AG10803 (cell line): ENCODE data around the gene SCAMP1.

Experiments
- DNase-seq: peaks from one replicate; pipeline ENCODE4 v3.0.0; 2010; ENCODE audit warnings: low read depth
- H3K4me3 ChIP-seq: 2 replicates; pipeline ENCODE4 v1.5.1; 2011; ENCODE audit warnings: mild to moderate bottlenecking, low read length, control low read depth
- TF ChIP-seq, protein P1 (sequence below): conservative IDR thresholded peaks from 2 replicates; pipeline ENCODE4 v1.5.1; 2011; ENCODE audit warnings: mild to moderate bottlenecking, low read length, control low read depth, inconsistent platforms

The SCAMP1 gene

DNA sequence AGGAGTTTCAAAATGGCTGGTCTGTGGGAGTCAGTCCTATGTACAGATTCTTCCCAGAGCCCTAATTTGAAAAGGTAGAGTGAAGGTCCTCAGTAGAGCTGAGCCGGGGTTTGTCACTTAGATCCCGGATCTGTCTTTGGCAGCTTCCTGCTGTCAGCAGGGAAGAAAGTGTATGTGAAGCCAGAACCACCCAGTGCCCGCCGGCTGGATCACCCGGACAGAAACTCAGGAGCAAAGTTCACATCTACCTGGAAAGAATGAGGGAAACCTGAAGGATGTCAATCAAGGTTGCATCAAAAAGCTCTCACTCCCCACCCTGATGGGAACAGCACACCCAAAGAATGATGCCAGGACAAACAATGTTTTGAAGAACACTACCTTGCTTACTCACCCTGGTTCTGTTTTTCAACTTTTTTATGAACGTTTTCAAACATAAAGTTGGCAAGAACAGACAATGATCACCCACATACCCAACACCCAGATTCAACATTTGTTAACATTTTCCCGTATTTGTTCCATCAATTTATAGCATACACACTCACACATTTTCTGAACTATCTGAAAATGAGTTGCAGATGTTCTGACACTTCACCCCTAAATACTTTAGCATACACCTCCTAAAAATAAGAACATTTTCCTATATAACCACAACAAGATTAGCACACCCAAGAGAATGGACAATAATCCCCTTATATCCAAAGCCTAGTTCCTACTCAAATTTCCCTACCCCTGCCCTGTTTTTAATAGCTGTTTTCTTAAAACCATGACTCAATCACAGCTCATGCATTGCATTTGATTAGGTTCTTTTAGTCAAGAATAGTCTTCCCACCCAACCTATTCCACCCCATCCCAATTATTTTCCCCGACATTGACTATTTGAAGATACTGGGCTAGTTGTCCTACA is 154.3 kb downstream of the SCAMP1 start:
- no peak overlapping the region for H3K4me3 ChIP-seq
- TF ChIP-seq, protein P1, sequence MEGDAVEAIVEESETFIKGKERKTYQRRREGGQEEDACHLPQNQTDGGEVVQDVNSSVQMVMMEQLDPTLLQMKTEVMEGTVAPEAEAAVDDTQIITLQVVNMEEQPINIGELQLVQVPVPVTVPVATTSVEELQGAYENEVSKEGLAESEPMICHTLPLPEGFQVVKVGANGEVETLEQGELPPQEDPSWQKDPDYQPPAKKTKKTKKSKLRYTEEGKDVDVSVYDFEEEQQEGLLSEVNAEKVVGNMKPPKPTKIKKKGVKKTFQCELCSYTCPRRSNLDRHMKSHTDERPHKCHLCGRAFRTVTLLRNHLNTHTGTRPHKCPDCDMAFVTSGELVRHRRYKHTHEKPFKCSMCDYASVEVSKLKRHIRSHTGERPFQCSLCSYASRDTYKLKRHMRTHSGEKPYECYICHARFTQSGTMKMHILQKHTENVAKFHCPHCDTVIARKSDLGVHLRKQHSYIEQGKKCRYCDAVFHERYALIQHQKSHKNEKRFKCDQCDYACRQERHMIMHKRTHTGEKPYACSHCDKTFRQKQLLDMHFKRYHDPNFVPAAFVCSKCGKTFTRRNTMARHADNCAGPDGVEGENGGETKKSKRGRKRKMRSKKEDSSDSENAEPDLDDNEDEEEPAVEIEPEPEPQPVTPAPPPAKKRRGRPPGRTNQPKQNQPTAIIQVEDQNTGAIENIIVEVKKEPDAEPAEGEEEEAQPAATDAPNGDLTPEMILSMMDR: no peak
- no peak for DNase-seq

- no peak overlapping the region for H3K4me3 ChIP-seq
- no peak for DNase-seq
- TF ChIP-seq, protein P1: no peak
Observed at GRCh38 chr5:78515670-78516069, 155.3 kb downstream of the SCAMP1 start.

DNA sequence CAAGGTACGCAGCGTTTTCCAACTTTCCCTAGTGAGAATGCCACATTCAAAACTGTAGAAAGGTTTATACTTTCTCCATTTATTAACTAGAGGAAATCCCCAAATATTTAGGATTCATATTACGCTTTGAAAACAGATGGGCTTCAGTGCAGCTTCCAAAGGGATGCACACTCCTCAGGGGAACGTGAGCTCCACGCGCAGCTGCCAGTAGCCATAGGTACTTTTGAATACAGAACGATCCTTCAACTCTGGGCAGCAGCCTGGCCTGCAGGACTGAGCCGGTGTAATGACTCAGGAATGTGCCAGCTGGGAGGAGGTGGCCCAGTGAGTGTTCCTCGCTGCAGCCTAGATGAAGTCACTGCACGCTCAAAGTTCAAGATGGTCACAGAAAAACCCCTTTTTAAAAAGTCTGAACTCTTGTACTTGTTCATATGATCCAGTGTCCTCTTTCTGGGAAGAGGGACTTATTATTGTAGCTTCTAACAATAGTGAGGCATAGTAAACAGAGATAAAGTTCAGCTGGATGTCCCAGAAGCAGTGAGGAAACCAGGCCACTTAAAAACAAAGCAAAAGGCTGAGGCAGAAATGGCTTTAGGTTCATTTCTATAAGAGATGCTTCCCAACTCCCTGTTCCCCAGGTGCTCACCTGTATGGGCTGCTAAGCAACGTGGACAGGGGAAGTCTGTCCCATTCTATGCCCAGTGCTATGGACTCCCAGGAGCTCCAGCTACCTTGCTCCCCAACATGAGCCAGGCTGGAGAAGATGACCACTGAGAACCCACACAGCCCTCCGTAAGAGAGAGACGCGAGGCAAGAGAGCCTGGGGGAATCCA is 158.2 kb downstream of the SCAMP1 start:
- H3K4me3 ChIP-seq: no peak overlapping the region
- peak; percentile 80 for DNase-seq
- TF ChIP-seq, protein P1: no peak

- no peak for DNase-seq
- TF ChIP-seq, protein P1: no peak
- H3K4me3 ChIP-seq: no peak overlapping the region
Observed at GRCh38 chr5:78519198-78519941, 159.0 kb downstream of the SCAMP1 start.

DNA sequence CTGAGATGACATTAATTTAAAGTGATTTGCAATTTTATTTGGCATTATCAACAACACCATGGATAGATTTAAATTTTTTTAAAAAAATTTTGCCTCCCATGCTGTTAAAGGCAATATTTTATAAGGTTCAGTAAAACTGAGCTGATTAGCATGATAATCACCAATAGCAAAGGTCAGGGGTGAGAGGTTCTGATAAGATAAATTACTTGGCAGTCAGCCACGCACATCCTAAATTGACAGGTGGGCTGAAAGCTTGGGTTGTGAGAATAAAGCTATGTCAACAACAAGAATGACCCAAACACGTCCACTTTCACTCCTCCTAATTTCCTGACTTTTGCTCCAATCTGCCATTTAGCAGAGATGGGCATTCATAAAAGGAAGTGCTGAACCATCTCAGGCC is 161.0 kb downstream of the SCAMP1 start:
- TF ChIP-seq, protein P1: no peak
- H3K4me3 ChIP-seq: no peak overlapping the region
- DNase-seq: no peak

GRCh38 chr5:78522476-78523260 is 162.3 kb downstream of the SCAMP1 start:
- no peak overlapping the region for H3K4me3 ChIP-seq
- no peak for DNase-seq
- TF ChIP-seq, protein P1: no peak
